ENCODE data around the gene CARD6. TPM values are rescaled to one million over a fixed set of nuclear protein-coding genes. Genes with fewer than 3 reads are reported as not detected.
"Not testable (repeated sequence)": the region's sequence is repeated elsewhere in the genome, so short reads cannot be mapped to it uniquely, and the experiment has no call there.

The CARD6 gene
- total RNA-seq, 1 donor: 11.7 TPM

DNA sequence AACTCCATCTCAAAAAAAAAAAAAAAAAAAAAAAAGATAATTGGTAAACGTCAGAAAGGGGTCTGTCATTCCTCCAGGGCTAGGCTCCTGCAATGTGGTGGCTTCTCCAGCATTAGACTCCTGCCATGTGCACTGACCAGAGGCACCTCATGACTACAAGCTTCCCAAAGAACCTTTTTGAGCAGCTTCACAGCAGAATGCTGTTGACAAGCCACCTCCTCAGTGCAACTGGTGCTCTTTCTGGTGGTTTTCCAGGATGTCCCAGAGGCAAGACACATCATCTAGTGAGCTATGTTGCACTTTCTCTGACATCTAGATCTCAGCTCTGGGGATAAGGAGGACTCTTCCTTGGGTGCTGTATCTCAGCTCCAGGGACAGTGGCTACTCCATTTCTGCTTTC, 17.7 kb upstream of the CARD6 start:
- TF ChIP-seq, protein P1, sequence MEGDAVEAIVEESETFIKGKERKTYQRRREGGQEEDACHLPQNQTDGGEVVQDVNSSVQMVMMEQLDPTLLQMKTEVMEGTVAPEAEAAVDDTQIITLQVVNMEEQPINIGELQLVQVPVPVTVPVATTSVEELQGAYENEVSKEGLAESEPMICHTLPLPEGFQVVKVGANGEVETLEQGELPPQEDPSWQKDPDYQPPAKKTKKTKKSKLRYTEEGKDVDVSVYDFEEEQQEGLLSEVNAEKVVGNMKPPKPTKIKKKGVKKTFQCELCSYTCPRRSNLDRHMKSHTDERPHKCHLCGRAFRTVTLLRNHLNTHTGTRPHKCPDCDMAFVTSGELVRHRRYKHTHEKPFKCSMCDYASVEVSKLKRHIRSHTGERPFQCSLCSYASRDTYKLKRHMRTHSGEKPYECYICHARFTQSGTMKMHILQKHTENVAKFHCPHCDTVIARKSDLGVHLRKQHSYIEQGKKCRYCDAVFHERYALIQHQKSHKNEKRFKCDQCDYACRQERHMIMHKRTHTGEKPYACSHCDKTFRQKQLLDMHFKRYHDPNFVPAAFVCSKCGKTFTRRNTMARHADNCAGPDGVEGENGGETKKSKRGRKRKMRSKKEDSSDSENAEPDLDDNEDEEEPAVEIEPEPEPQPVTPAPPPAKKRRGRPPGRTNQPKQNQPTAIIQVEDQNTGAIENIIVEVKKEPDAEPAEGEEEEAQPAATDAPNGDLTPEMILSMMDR (IDR thresholded peaks at IDR 0.05; ENCODE audit: insufficient read depth, low read depth, low read length): no peak
- DNase-seq (ENCODE audit: low read depth): no peak
- no peak overlapping the region for H3K4me3 ChIP-seq (ENCODE audit: low read depth, low read length)

DNA sequence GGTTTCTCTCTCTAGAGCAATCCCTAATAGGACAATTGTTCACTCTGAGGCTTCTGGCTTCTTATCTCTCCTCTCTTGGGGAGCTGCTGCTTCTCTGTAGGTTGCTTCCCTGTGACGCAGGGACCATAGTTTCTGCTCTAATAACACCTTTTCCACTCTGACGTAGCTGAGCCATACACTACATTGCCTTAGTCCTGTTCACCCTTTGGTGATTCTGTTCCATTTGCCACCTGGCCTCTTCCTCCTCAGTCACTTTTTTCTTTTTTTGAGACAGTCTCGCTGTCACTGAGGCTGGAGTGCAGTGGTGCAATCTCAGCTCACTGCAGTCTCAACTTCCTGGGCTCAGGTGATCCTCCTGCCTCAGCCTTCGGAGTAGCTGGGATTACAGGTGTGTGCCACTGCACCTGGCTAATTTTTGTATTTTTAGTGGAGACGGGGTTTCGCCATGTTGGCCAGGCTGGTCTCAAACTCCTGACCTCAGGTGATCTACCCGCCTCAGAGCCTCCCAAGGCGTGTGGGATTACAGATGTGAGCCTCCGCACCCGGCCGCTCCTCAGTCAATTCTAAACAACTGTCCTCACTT, 15.6 kb upstream of the CARD6 start:
- not testable (repeated sequence) for H3K4me3 ChIP-seq (ENCODE audit: low read depth, low read length); DNase-seq (ENCODE audit: low read depth)

DNA sequence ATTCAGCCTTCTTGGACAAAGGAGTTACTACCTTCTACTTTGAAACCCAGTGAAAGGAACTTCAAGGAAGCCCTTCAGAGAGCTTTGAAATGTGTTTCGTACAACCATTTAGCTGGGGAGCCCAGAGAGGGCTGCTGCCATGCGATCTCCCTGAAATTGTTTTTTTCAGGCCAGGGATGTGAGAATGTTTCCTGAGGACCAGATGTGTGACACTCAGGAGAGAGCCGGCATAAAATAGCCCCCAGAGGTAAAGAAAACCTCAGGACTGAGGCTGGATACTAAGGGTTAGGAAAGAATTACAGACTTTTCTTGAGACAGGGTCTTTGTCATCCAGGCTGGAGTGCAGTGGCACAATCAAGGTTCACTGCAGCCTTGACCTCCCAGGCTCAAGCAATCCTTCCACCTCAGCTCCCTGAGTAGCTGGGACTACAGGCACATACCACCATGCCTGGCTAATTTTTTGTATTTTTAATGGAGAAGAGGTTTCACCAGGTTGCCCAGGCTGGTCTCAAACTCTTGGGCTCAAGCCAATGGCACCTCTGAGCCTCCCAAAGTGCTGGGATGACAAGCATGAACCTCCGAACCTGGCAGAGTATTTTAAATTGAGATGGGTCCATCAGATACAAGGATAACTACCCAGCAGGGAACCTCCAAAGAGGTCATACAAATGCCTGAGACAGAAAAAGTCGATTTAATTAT, 14.5 kb upstream of the CARD6 start:
- TF ChIP-seq, protein P1 (IDR thresholded peaks at IDR 0.05; ENCODE audit: insufficient read depth, low read depth, low read length): no peak
- H3K4me3 ChIP-seq (ENCODE audit: low read depth, low read length): no peak overlapping the region
- no peak for DNase-seq (ENCODE audit: low read depth)

DNA sequence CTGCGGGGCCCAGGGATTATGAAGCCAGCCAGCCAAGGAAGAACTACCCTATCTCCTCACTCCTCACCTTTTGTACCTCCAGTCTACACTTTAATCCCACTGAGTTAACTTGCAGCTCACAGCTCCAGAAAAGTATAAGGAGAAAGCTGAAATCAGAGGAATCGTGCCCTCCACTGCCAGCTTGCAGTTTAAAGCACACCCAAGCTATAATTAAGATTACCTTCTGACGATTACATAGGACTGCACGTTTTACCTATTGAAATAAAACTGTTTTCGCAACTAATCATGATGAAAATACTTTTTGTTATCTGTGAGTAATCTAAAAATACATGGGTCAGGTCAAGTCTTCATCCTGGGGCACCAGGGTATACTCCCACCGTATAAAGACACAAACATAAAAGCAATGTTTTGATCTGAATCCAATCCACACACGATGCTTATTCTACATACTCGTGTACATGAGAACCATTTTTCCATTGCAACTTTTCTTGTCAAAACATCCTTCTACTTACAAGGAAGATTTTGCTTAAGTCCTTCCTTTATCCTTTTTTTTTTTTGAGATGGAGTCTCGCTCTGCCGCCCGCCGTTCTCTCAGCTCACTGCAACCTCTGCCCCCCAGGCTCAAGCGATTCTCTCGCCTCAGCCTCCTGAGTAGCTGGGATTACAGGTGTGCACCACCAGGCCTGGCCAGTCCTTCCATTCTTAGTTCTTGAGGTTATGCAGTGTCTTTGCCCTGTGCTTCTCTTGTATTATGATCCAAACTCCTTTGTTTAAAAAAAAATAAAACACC, 13.8 kb upstream of the CARD6 start:
- no peak for DNase-seq (ENCODE audit: low read depth)
- no peak overlapping the region for H3K4me3 ChIP-seq (ENCODE audit: low read depth, low read length)
- TF ChIP-seq, protein P1 (IDR thresholded peaks at IDR 0.05; ENCODE audit: insufficient read depth, low read depth, low read length): no peak

DNA sequence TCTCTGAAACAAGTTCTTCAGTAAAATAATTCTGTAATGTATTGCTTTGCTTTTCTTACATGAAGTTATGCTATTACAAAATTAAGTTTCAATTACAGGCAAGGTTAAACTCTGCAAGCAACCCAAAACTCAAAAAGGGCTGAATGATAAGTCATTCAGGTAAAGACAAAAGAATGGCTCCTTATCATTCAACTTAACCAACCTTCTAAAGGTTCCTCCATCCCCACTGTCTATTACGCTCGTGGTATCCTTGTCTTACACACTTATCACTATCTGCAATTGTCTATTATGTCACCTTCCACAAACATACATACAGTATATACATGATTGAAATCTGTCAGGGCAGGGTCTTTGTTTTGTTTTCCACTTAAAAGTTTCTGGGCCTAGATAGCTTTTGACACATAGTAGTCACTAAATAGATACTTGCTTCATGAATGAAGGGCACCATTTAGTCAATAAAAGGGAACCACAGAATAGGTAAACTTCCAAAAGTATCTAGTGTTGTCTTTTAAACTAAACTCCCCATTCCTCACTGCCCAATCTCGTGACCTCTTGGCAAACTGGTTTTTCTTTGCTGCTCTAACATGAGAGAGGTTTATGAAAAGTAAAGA, 13.0 kb upstream of the CARD6 start:
- no peak for DNase-seq (ENCODE audit: low read depth)
- H3K4me3 ChIP-seq (ENCODE audit: low read depth, low read length): no peak overlapping the region
- TF ChIP-seq, protein P1 (IDR thresholded peaks at IDR 0.05; ENCODE audit: insufficient read depth, low read depth, low read length): no peak

DNA sequence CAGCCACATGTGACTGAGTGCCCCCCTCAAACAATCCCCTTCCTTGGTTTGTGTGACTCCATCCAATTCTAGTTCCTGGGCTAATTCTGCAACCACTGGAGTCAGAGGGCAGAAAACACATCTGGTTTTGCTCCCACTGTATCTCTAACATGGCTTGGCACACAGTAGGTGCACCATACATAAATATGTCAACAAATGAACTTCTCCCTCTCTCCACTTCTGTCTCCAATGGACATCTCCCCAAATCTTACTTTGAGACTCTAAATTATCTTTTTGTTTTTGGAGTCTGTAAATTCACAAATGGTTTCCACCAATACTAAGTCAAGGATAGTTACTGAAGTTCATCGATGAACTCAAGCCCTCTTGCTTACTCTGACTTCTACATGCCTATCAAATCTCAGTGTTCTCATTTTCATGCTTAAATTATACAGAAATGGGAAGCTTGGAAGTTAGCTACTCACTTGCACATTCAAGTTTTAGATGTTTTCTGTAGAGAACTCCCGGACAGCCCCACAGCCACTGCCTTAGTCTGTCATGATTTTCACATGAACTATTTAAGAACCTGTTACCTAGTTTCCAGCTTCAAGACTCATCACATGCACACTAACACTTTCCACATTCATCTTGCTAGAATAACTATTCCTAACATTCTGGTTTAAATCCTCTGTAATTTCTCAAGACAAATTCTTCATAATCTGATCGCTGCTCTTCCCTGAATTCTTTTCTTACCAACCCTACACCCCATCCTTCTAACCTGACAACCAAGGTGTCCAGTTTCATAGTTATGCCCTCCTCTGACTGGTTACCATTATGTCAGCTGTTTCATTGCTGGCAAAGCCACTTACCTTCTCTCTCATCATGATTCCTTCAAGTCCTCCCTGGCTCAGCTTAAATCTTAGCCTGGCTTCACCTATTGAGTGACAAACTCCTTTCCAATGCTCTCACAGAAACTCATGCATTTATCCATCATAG, 12.2 kb upstream of the CARD6 start:
- TF ChIP-seq, protein P1 (IDR thresholded peaks at IDR 0.05; ENCODE audit: insufficient read depth, low read depth, low read length): no peak
- no peak overlapping the region for H3K4me3 ChIP-seq (ENCODE audit: low read depth, low read length)
- no peak for DNase-seq (ENCODE audit: low read depth)

All from fibroblast of villous mesenchyme (primary cell).